Astrocyte (in vitro differentiated cells and primary cell): ENCODE measurements around the gene ZNF362. TPM values are rescaled to one million over a fixed set of nuclear protein-coding genes. Genes with fewer than 3 reads are reported as not detected.

Source experiments
- DNase-seq: peaks from one replicate; pipeline ENCODE4 v3.0.0-alpha.2; 2010; ENCODE audit warnings: low read depth
- FAIRE-seq: peaks from 2 replicates; lab custom pipeline; 2011; peaks lifted over from hg19 to GRCh38; lab: Jason Lieb, UNC
- H2AFZ ChIP-seq: 2 replicates; pipeline ENCODE4 v1.6.0; 2012; ENCODE audit warnings: low read depth, low read length, inconsistent platforms
- H3K27ac ChIP-seq: 2 replicates; pipeline ENCODE4 v1.5.1; 2011; ENCODE audit warnings: low read depth, low read length, inconsistent platforms
- H3K27me3 ChIP-seq: 2 replicates; pipeline ENCODE4 v1.6.0; 2011; ENCODE audit warnings: low read length, inconsistent platforms; ENCODE audit not compliant: insufficient read depth
- H3K36me3 ChIP-seq: 2 replicates; pipeline ENCODE4 v1.5.1; 2011; ENCODE audit warnings: low read length, inconsistent platforms; ENCODE audit not compliant: insufficient read depth
- H3K4me1 ChIP-seq: 2 replicates; pipeline ENCODE4 v1.5.1; 2011; ENCODE audit warnings: low read length, inconsistent platforms; ENCODE audit not compliant: insufficient read depth
- H3K4me2 ChIP-seq: 2 replicates; pipeline ENCODE4 v1.6.0; 2012; ENCODE audit warnings: low read length, inconsistent platforms
- H3K4me3 ChIP-seq: 2 replicates; pipeline ENCODE4 v1.5.1; 2011; ENCODE audit warnings: low read depth, mild to moderate bottlenecking, low read length, inconsistent platforms; ENCODE audit not compliant: insufficient read depth
- H3K79me2 ChIP-seq: 2 replicates; pipeline ENCODE4 v1.6.0; 2012; ENCODE audit warnings: mild to moderate bottlenecking, low read length, inconsistent platforms; ENCODE audit not compliant: insufficient read depth
- H3K9ac ChIP-seq: 2 replicates; pipeline ENCODE4 v1.6.0; 2012; ENCODE audit warnings: mild to moderate bottlenecking, low read length, inconsistent platforms
- H3K9me3 ChIP-seq: 2 replicates; pipeline ENCODE4 v1.5.1; 2012; ENCODE audit warnings: low read depth, mild to moderate bottlenecking, low read length, inconsistent platforms; ENCODE audit not compliant: insufficient read depth
- H4K20me1 ChIP-seq: 2 replicates; pipeline ENCODE4 v1.6.0; 2012; ENCODE audit warnings: low read length, inconsistent platforms; ENCODE audit not compliant: insufficient read depth
- H3K27ac Mint-ChIP-seq: one replicate; pipeline ENCODE4 v1.8.0; 2021; ENCODE audit warnings: mild to moderate bottlenecking, mixed read lengths; ENCODE audit not compliant: unreplicated experiment
- H3K27me3 Mint-ChIP-seq: one replicate; pipeline ENCODE4 v1.8.0; 2021; ENCODE audit warnings: low read depth, mixed read lengths; ENCODE audit not compliant: unreplicated experiment
- H3K36me3 Mint-ChIP-seq: one replicate; pipeline ENCODE4 v1.8.0; 2021; ENCODE audit warnings: low read depth, mixed read lengths; ENCODE audit not compliant: unreplicated experiment
- H3K4me1 Mint-ChIP-seq: one replicate; pipeline ENCODE4 v1.8.0; 2021; ENCODE audit warnings: low read depth, mixed read lengths; ENCODE audit not compliant: unreplicated experiment
- H3K4me3 Mint-ChIP-seq: one replicate; pipeline ENCODE4 v1.8.0; 2021; ENCODE audit warnings: mild to moderate bottlenecking, moderate library complexity, mixed read lengths; ENCODE audit not compliant: unreplicated experiment
- H3K9me3 Mint-ChIP-seq: one replicate; pipeline ENCODE4 v1.8.0; 2021; ENCODE audit warnings: mild to moderate bottlenecking, mixed read lengths; ENCODE audit not compliant: unreplicated experiment
- CTCF ChIP-seq: IDR thresholded peaks from 2 replicates; pipeline ENCODE4 v1.5.1; 2011; ENCODE audit warnings: low read depth, mild to moderate bottlenecking, inconsistent platforms, low read length, moderate library complexity; ENCODE audit not compliant: insufficient read depth
- EZH2 ChIP-seq: IDR thresholded peaks from 2 replicates; pipeline ENCODE4 v1.6.1; 2012; ENCODE audit warnings: mild to moderate bottlenecking, low read length, inconsistent platforms; ENCODE audit not compliant: insufficient read depth
- total RNA-seq: library from RNA; stranded (reverse); gene quantifications from 2 replicates; pipeline ENCODE4 v1.2.1, GENCODE V29; 2021

ZNF362 gene
- total RNA-seq, 1 donor from 2014 or later: 38.7 TPM

GRCh38 chr1:33348676-33349080, 92.4 kb downstream of the ZNF362 start:
- Histone ChIP-seq H3K4me3 (peak overlapping the region; percentile 94), H2AFZ (no peak overlapping the region), H3K27me3 (no peaks in the 10 kb centered on the region), H3K4me2 (peak overlapping the region; percentile 93), H3K27ac (peak overlapping the region; percentile 87), H4K20me1 (peaks cover 45% of the 10 kb centered on the region), H3K36me3 (peaks cover 12% of the 10 kb centered on the region), H3K79me2 (peaks cover 58% of the 10 kb centered on the region), H3K9me3 (no peaks in the 10 kb centered on the region), H3K9ac (peak overlapping the region; percentile 89), H3K4me1 (peaks cover 47% of the 10 kb centered on the region)
- no peak for DNase-seq
- no peak for FAIRE-seq
- Mint-ChIP-seq H3K36me3 (peaks cover 6% of the 10 kb centered on the region), H3K9me3 (no peaks in the 10 kb centered on the region), H3K27ac (peak overlapping the region; percentile 96), H3K4me1 (peaks cover 43% of the 10 kb centered on the region), H3K27me3 (peaks cover 3% of the 10 kb centered on the region), H3K4me3 (peak overlapping the region; percentile 86)
- TF ChIP-seq CTCF: no peak
- no peak for TF ChIP-seq EZH2

- Mint-ChIP-seq H3K36me3 (peaks cover 10% of the 10 kb centered on the region), H3K4me3 (peak overlapping the region; percentile 86), H3K27ac (peak overlapping the region; percentile 96), H3K9me3 (no peaks in the 10 kb centered on the region), H3K27me3 (peaks cover 3% of the 10 kb centered on the region), H3K4me1 (peaks cover 38% of the 10 kb centered on the region)
- FAIRE-seq (no peak), DNase-seq (no peak)
- Histone ChIP-seq H3K9me3 (no peaks in the 10 kb centered on the region), H3K9ac (peak overlapping the region; percentile 89), H3K79me2 (peaks cover 53% of the 10 kb centered on the region), H3K4me3 (peak overlapping the region; percentile 94), H3K4me2 (peak overlapping the region; percentile 93), H3K4me1 (peaks cover 42% of the 10 kb centered on the region), H3K27ac (peak overlapping the region; percentile 87), H4K20me1 (peaks cover 39% of the 10 kb centered on the region), H2AFZ (no peak overlapping the region), H3K36me3 (peaks cover 6% of the 10 kb centered on the region), H3K27me3 (no peaks in the 10 kb centered on the region)
- TF ChIP-seq CTCF: no peak
- TF ChIP-seq EZH2: no peak
Observed at GRCh38 chr1:33349081-33349759, 92.9 kb downstream of the ZNF362 start.
